GM19025 (cell line): Measurements from ENCODE around the gene PCSK5.

ENCODE experiments used
- ATAC-seq: cut with Tn5 transposase; IDR thresholded peaks from one replicate; pipeline ENCODE4 v1.9.1; 2021; ENCODE audit warnings: mild to moderate bottlenecking, low read depth, moderate library complexity; ENCODE audit not compliant: unreplicated experiment

PCSK5 gene

GRCh38 chr9:76114144-76114543 lies 223.7 kb downstream of the PCSK5 start:
- no peak for ATAC-seq

GRCh38 chr9:76115396-76115795 lies 224.9 kb downstream of the PCSK5 start:
- ATAC-seq = no peak

- no peak for ATAC-seq
Measured at GRCh38 chr9:76115982-76116646, 225.6 kb downstream of the PCSK5 start.

GRCh38 chr9:76116913-76117312 lies 226.4 kb downstream of the PCSK5 start:
- ATAC-seq = no peak

GRCh38 chr9:76127637-76128036 lies 237.2 kb downstream of the PCSK5 start:
- ATAC-seq = no peak

- ATAC-seq = no peak
Measured at GRCh38 chr9:76135902-76136301, 245.4 kb downstream of the PCSK5 start.

- no peak for ATAC-seq
Measured at GRCh38 chr9:76136986-76137385, 246.5 kb downstream of the PCSK5 start.

- no peak for ATAC-seq
Measured at GRCh38 chr9:76137931-76138330, 247.5 kb downstream of the PCSK5 start.

- ATAC-seq = no peak
Measured at GRCh38 chr9:76138360-76138759, 247.9 kb downstream of the PCSK5 start.

- no peak for ATAC-seq
Measured at GRCh38 chr9:76143834-76144233, 253.4 kb downstream of the PCSK5 start.

GRCh38 chr9:76150013-76150412 lies 259.5 kb downstream of the PCSK5 start:
- no peak for ATAC-seq

- no peak for ATAC-seq
Measured at GRCh38 chr9:76151267-76151666, 260.8 kb downstream of the PCSK5 start.

- ATAC-seq = no peak
Measured at GRCh38 chr9:76153339-76153738, 262.9 kb downstream of the PCSK5 start.

GRCh38 chr9:76153902-76154629 lies 263.6 kb downstream of the PCSK5 start:
- no peak for ATAC-seq

- no peak for ATAC-seq
Measured at GRCh38 chr9:76155361-76155760, 264.9 kb downstream of the PCSK5 start.

GRCh38 chr9:76158713-76159112 lies 268.2 kb downstream of the PCSK5 start:
- no peak for ATAC-seq

GRCh38 chr9:76159293-76159926 lies 268.9 kb downstream of the PCSK5 start:
- no peak for ATAC-seq

GRCh38 chr9:76161106-76161505 lies 270.6 kb downstream of the PCSK5 start:
- ATAC-seq = no peak

GRCh38 chr9:76161541-76161940 lies 271.1 kb downstream of the PCSK5 start:
- no peak for ATAC-seq

GRCh38 chr9:76162086-76162730 lies 271.7 kb downstream of the PCSK5 start:
- ATAC-seq = no peak
